ENCODE measurements around the gene SIGLEC5.

GRCh38 chr19:51595190-51596175, 34.7 kb downstream of the SIGLEC5 start:
- TF ChIP-seq CTCF (IDR thresholded peaks at IDR 0.05; ENCODE audit: borderline replicate concordance, extremely low read depth, low read length, poor library complexity, severe bottlenecking): no peak
- TF ChIP-seq EZH2 (IDR thresholded peaks at IDR 0.05; ENCODE audit: borderline replicate concordance, low read depth, low read length, severe bottlenecking): no peak
